Measurements from ENCODE around the gene ARFGAP3.

The ARFGAP3 gene

DNA sequence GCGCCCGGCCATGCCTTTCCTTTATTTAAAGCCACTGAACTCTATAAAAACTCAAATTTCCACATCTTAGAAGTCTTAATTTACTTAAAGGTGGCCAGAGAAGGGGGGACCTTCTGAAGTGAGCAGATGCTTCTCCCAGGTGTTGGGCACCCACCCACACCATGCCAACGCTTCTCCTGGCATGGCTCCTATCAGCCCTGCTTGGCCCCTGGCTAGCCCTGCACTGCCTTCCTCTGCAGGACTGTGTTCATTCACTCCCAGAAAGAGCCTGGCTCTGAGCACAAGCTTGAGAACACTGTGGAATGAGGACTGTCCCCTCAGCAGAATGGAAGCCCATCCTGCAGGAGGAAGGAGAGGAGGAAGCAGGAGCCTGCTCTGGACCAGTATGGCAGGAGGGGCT, 34.6 kb upstream of the ARFGAP3 start:
- no peak for DNase-seq (ENCODE audit: low spot score)
- no peak for TF ChIP-seq CTCF (IDR thresholded peaks at IDR 0.05; ENCODE audit: extremely low read depth, insufficient read depth, missing control alignments)
- in situ Hi-C loops (cut with MboI; ENCODE audit: low pct_unique_long_range_greater_than_20kb, low sequenced_read_pairs, unreplicated experiment) = no loop called here

GRCh38 chr22:42891008-42891407, 33.9 kb upstream of the ARFGAP3 start:
- DNase-seq (ENCODE audit: low spot score) = no peak
- TF ChIP-seq CTCF (IDR thresholded peaks at IDR 0.05; ENCODE audit: extremely low read depth, insufficient read depth, missing control alignments) = no peak
- in situ Hi-C loops (cut with MboI; ENCODE audit: low pct_unique_long_range_greater_than_20kb, low sequenced_read_pairs, unreplicated experiment) = no loop called here

DNA sequence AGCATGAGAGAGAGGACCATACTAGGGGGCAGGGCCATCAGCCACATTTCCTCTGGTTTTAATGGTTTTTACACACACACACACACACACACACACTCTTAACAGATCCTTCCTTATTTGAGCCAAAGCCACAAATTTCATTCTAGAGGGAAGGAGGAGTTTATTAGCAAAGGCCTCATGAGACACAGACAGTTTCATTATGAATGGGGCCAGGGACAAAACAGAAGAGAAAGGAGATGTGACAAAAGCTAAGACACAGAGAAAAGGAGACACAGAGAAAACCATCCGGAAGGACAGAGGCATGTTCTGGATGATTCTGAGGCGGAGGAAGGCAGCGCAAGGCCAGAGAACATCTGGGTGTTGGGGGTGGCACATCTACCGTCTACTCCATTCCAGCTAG, 32.2 kb upstream of the ARFGAP3 start:
- in situ Hi-C loops (cut with MboI; ENCODE audit: low pct_unique_long_range_greater_than_20kb, low sequenced_read_pairs, unreplicated experiment) = no loop called here
- DNase-seq (ENCODE audit: low spot score) = peak; percentile 89
- no peak for TF ChIP-seq CTCF (IDR thresholded peaks at IDR 0.05; ENCODE audit: extremely low read depth, insufficient read depth, missing control alignments)

- TF ChIP-seq CTCF (IDR thresholded peaks at IDR 0.05; ENCODE audit: extremely low read depth, insufficient read depth, missing control alignments) = no peak
- in situ Hi-C loops (cut with MboI; ENCODE audit: low pct_unique_long_range_greater_than_20kb, low sequenced_read_pairs, unreplicated experiment) = no loop called here
- DNase-seq (ENCODE audit: low spot score) = no peak
Measured at GRCh38 chr22:42887523-42888507, 30.7 kb upstream of the ARFGAP3 start.

DNA sequence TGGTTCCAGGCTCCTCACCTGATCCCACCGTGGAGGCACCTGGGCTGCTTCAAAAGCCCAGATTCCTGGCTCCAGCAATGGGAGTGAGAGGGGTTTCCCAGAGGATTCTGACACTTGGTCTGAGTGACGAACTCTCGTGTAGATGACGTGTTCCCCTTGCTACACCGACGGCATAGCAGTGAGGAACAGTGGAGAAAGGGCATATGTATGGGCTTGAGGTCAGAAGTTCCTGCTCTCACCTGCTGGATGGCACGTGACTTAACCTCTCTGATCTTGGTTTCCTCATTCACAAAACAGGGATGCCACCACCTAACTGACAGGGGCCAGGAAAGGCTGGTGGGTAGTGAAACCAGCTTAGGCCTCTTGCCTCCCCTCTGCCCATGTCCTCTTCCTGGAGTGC, 30.0 kb upstream of the ARFGAP3 start:
- in situ Hi-C loops (cut with MboI; ENCODE audit: low pct_unique_long_range_greater_than_20kb, low sequenced_read_pairs, unreplicated experiment) = no loop called here
- no peak for TF ChIP-seq CTCF (IDR thresholded peaks at IDR 0.05; ENCODE audit: extremely low read depth, insufficient read depth, missing control alignments)
- no peak for DNase-seq (ENCODE audit: low spot score)

DNA sequence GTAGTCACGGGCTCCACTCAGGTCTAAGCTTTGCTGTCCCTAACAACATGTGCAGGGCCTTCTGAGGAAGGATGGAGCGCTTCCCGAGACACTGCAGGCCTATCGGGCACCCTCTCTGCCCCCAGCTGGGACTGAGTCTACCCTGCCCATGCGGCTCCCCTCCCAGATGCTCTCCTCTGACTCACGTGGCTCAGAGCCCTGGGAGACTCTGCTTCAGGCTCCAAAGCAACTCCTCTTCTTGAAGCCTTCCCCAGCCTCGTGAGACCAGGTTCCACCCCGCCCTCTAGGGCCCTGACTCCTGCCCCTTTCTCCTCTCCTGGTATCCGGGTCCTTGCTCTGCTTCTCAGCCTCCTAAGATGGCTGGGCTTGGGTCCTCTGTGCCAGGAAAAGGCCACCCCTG, 28.4 kb upstream of the ARFGAP3 start:
- in situ Hi-C loops (cut with MboI; ENCODE audit: low pct_unique_long_range_greater_than_20kb, low sequenced_read_pairs, unreplicated experiment) = no loop called here
- DNase-seq (ENCODE audit: low spot score) = no peak
- no peak for TF ChIP-seq CTCF (IDR thresholded peaks at IDR 0.05; ENCODE audit: extremely low read depth, insufficient read depth, missing control alignments)

Measured in GM13977 (cell line).